Dermis lymphatic vessel endothelial cell (primary cell): Measurements from ENCODE around the gene SYMPK. TPM values are rescaled to one million over a fixed set of nuclear protein-coding genes. Genes with fewer than 3 reads are reported as not detected.

Experiments used
- total RNA-seq: library from RNA; depleted of rRNA; stranded (reverse); fragments of >200 nt; gene quantifications from 2 replicates; pipeline ENCODE4 v1.2.1, GENCODE V29; 2014

SYMPK gene
- 24.0 and 24.1 TPM in 2 replicates for total RNA-seq

DNA sequence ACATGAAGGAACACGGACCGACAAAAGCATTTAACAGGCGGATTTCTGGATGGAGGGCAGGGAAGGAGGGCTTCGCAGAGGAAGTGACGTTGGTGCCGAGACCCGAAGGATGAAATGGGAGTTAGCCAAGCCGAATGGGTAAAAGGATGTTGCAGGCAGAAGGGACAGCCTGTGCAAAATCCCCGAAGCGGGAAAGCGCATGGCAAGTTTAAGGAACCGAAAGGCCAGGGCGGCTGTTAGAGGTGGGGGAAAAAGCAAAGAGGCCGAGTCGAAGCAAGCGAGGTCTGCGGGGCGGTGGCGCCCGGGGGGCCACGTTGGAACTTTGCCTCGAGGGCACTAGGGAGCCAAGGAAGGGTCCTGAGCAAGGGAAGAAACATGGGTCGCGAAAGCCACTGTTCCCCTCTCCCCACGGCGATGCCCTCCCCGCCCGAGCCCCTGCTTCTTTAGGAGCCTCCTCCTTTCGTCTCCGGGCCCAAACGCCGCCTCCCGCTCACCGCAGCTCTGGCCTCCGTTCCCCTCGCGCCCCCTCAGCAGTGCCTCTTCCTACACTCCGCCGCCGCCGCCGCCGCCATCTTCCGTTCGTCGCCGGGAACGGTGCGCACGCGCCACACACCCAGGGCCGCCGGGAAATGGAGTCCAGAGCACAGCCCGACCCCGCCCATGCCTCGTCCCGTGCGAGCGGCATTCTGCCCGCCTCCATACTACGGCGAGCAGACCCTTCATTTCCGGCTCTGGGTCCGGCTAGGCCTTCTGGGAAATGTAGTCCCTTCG is at the start of gene SYMPK:
Gene SYMPK, minus strand, starts transcription at position 584 of the 771 bp plus-strand sequence. CDS start 8,652 bp downstream, outside the sequence.

DNA sequence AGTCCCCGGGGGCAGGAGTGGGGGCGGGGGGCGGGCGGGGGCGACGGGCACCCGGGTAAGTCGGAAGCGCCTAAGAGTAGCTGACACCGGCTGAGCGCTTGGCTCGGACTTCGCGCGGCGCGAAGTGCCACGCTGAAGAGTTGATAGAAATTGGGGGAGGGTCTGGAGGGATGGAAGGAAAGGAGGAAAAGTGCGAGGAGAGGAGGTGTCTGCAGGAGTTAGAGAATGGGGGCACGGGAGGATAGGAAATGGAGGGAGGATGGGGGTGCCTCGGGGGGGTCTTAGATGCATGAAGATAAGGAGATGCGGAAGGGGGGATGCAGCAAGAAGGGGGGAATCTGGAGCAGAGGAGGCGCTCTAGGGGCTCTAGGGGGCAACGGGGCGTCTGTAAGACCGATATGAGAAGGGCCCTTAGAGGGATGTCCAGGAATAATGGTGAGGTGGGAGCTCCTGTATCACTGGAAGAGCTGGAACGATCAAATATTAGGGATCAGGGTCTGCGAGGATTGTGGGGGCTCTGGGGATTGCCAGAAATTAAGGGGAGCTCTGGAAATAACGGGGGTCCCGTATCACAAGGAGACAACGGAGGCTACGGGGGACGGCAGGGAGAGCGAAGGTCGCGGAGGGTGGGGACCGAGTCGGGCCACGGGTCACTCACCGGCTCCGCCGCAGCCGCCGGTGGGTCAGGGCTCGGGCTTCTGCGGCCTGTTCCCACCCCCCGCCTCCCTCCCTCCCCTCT is 39.1 kb upstream of the SYMPK start, which contains the start of gene MYPOP:
Gene MYPOP, minus strand, starts transcription at position 702 of the 739 bp plus-strand sequence. CDS start 840 bp downstream, outside the sequence.

DNA sequence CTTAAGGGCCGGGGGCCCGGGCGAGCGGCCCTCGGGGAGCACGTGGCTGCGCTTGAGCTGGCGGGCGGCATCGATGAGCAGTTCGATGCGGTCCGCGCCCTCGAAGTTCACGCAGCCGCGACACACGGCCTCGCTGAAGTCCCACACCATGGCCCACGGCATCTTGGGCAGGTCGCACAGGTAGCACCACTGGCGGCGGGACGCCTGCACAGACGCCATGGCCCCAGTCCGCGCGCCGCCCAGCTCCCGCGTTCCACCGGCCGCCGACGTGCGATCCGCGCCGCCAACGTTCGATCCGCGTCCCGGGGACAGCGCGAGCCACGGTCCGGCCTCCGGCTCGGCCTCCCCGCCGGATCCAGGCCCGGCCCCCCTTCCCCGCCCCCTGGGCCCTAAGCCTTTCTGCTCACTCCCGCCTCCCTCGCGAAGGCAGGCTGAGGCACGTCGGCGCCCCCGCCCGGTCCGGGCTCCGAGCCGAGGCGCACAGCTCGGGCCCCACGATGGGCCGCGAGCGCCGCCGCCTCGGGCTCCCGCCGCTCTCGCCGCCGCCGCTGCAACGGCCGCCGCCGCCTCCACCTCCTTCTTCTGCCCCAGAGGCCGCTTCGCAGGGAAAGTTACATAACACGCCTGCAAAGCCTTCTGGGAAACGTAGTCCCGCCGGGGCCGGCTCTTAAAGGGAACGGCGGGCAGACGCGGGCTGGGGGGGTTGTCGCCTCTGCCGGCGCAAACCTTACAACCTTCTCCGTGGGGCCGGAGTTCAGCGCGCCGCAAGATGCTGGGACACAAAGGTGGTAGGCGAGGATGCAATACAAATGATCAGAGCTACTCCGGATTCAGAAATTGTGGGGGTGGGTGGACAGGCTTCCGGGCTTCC is 22.8 kb upstream of the SYMPK start, which contains the start of gene IRF2BP1:
Gene IRF2BP1, minus strand, starts transcription at position 586 of the 871 bp plus-strand sequence. Its CDS starts 367 bp downstream, at position 219.

DNA sequence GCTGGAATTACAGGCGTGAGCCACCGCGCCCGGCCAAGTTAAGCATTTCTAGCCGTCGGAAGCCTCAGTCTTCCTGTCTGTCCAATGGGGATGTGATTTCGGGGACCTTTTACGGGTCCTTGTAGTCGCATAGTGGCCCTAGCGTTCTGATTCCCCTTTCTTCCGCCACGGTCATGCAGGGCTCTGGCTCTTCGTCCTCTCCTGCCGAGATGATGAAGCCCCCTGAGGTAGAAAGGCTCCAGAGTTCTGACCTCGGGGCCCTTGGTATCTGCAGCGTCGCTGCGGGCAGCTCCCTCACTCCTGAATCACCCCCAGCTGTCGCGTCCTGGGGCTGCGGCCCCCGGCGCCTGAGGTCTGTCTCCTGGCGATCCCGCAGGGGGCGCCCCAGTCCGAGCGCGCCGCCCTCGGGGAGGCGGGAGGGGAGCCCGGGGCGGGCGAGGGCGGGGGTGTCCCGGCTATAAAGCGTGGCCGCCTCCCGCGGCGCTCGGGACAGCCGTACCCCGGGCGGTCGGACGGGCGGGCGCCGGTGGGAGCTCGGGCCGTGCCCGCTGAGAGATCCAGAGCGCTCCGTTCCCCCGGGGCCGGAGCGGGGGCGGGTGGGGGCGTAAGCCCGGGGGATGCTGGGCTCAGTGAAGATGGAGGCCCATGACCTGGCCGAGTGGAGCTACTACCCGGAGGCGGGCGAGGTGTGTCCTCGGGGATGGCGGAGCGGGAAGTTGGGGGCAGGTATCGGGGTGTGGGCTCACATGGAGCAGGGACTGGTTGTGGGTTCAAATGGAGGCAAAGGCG is 1.1 kb upstream of the SYMPK start, which contains the start of gene FOXA3:
Gene FOXA3, plus strand, starts transcription at position 487 of the 789 bp plus-strand sequence. Its CDS starts 131 bp downstream, at position 618.

DNA sequence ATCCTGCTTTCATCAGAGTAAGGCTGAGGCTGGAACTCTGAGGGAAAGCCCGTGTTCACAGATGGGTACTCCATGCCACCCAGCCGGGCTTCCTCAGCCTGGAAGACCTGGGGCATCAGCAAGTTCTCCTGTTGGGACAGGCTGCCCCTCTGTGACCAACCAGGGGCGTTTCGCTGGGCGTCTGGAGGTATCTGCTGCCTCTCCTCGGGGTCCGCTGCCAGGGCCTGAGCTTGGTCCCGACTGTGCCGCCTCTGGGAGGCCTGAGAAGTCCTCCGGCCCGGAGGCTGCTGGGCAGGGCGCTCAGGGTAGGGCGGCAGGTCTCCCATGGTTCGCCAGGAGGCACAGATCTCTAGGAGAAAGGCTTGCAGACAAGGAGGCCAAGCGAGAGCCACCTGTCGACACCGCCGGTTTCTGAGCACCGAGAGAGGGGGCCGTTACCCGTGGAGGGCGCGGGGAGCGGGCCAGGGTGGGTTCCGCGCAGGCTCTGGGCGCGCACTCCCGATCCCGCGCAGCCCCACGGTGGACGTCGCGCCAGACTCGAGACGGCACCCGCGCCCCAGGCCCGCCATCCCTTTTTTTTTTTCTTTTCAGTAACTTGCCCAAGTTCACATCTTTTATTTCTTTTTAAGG is 48.0 kb downstream of the SYMPK start, which contains the start of gene RSPH6A:
Gene RSPH6A, minus strand, starts transcription at position 458 of the 630 bp plus-strand sequence. Its CDS starts 132 bp downstream, at position 326.

DNA sequence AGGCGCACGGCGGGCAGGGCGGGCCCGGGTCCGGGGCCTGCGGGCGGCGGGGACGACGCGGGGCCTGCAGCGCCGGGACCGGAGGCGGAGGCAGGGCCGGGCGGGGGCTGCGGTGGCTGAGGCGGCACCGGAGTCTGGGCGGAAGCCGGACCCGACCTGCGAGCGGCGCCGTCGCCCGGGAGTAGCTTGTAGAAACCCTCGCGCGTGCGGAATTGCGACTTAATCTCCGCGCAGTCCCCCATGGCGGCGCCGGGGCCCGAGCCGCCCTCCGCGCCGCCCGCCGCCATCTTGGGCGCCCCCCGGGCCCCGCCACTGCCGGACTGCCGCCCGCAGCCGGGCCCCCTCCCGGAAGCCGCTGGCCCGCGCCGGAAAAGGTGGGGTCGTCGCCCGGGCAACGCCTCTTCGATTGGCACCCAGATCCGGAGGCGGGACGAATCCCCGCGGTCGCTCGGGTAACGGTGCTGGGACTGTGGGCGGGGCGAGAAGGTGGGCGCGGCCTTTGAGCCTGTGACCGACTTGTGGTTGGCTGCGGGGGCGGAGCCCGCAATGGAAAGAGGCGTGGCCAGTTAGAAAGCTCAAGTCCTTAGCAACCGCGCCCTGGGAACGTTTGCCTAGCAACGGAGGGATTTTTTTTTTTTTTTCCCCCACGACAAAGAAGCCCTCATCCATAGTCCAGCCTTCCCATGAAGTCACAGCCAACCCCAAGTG is 70.3 kb downstream of the SYMPK start, which contains the start of gene DMWD:
Gene DMWD, minus strand, starts transcription at position 376 of the 708 bp plus-strand sequence. Its CDS starts 89 bp downstream, at position 287.

DNA sequence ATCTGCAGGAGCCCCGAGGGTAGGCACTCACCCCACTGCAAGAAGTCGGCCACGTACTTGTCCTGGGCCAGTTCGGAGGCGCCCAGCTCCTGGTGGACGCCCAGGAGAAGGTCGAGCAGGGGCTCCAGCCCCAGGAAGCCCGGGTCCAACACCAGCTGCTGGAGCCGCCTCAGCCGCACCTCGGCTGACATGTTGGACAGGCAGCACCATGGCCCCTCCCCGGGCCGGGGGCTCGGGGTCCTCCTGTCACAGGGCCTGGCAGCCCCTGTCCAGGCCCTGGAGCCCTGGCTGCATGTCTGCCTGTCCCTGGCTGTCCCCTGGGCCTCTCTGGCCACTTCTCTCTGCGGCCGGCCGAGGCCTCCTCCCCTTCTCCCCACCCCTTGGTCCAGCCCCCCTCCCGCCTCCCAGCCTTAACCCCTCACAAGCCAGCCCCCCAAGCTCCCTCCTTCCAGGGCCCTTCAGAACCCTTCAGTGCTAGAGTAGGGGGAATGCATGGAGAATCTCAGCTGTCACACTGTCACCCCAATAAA is 80.7 kb downstream of the SYMPK start, which contains the start of gene DMPK:
Gene DMPK, minus strand, starts transcription at position 329 of the 530 bp plus-strand sequence. Its CDS starts 138 bp downstream, at position 191.

DNA sequence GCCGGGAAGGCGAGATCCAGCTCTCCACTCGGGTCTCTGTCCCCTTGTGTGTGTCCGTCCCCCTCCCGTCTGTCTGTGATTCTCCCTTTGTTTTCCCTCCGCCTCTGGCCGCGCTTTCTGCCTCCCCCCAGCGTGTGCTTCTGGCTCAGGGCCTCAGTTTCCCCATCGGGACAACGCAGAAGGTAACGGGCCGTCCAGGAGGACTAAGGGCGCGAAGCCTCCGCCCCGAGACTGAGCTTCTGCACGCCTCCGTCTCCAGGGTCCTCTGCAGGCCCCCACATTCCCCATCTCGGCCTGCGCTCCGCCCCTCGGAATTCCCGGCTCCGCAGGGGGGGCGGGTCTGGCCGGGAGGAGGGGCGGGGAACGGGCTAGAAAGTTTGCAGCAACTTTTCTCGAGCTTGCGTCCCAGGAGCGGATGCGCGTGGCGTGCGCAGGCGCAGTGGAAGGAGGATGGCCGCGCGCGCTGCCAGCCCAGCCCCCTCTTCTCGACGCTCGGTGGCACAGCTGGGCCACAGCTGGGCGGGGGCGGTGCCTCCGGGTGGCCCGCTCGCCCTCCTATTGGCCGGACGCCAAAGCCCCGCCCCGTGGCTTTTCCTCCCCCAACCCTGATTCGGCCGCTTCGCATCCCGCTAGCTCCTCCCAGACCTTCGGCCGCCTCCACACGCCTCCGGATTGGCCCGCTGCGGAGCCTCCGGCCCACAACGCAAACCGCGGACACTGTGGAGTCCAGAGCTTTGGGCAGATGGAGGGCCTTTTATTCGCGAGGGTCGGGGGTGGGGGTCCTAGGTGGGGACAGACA is 93.8 kb downstream of the SYMPK start, which contains the start of gene SIX5:
Gene SIX5, minus strand, starts transcription at position 269 of the 799 bp plus-strand sequence. CDS start 408 bp downstream, outside the sequence.

Other genes with a start within 250 kb of the SYMPK start
- gene EML2, start 223.8 kb downstream of the SYMPK start, total RNA-seq: 12.8 and 15.8 TPM in 2 replicates
- under 0.01 TPM in 2 replicates for gene GIPR, start 194.9 kb downstream of the SYMPK start, total RNA-seq
- gene SNRPD2, start 171.2 kb downstream of the SYMPK start, total RNA-seq: 272 and 414 TPM in 2 replicates
- 5.2 and 8.1 TPM in 2 replicates for gene QPCTL, start 170.5 kb downstream of the SYMPK start, total RNA-seq
- gene FBXO46, start 132.3 kb downstream of the SYMPK start, total RNA-seq: 3.5 and 4.8 TPM in 2 replicates
- gene MEIOSIN, start 129.7 kb downstream of the SYMPK start, total RNA-seq: not detected in 2 replicates
- 4.1 and 4.6 TPM in 2 replicates for gene SIX5, start 93.9 kb downstream of the SYMPK start, total RNA-seq
- gene DMPK, start 80.7 kb downstream of the SYMPK start, total RNA-seq: 5.6 and 6.1 TPM in 2 replicates
- gene DMWD, start 70.3 kb downstream of the SYMPK start, total RNA-seq: 19.3 and 21.1 TPM in 2 replicates
- gene RSPH6A, start 47.8 kb downstream of the SYMPK start, total RNA-seq: under 0.01 and 0.11 TPM in 2 replicates
- gene FOXA3, start 1.2 kb upstream of the SYMPK start, total RNA-seq: 0.09 TPM in 1 of 2 replicates, not detected in the other
- 16.6 and 18.0 TPM in 2 replicates for gene IRF2BP1, start 23.0 kb upstream of the SYMPK start, total RNA-seq
- 0.76 and 0.86 TPM in 2 replicates for gene MYPOP, start 39.5 kb upstream of the SYMPK start, total RNA-seq
- not detected in 2 replicates for gene NANOS2, start 51.6 kb upstream of the SYMPK start, total RNA-seq
- gene NOVA2, start 110.7 kb upstream of the SYMPK start, total RNA-seq: 3.7 and 6.4 TPM in 2 replicates
- 3.6 and 5.6 TPM in 2 replicates for gene CCDC61, start 132.3 kb upstream of the SYMPK start, total RNA-seq
- not detected in 2 replicates for gene PGLYRP1, start 159.9 kb upstream of the SYMPK start, total RNA-seq
- not detected in 2 replicates for gene IGFL4, start 177.9 kb upstream of the SYMPK start, total RNA-seq